Measurements from ENCODE around the gene NDUFAF2. TPM values are rescaled to one million over a fixed set of nuclear protein-coding genes. Genes with fewer than 3 reads are reported as not detected.

NDUFAF2 gene
- total RNA-seq, 1 donor from 2014 or later = 38.3 TPM

GRCh38 chr5:61010467-61011454 is 65.8 kb downstream of the NDUFAF2 start:
- Histone ChIP-seq H3K4me3 (no peak overlapping the region), H3K4me1 (no peaks in the 10 kb centered on the region), H3K9me3 (no peaks in the 10 kb centered on the region), H3K27me3 (no peaks in the 10 kb centered on the region), H3K36me3 (no peaks in the 10 kb centered on the region), H3K27ac (no peak overlapping the region)
- DNase-seq (ENCODE audit: low spot score in 2 of 2) = no peak
- no peak for TF ChIP-seq CTCF (IDR thresholded peaks at IDR 0.05)
- intact Hi-C loops (cut with DNase I) = no loop called here

GRCh38 chr5:61018062-61018461 is 73.1 kb downstream of the NDUFAF2 start:
- TF ChIP-seq CTCF (IDR thresholded peaks at IDR 0.05) = no peak
- Histone ChIP-seq H3K4me1 (peaks cover 0 to 6% of the 10 kb centered on the region in 2 donors), H3K27me3 (no peaks in the 10 kb centered on the region), H3K27ac (no peak overlapping the region), H3K36me3 (no peaks in the 10 kb centered on the region), H3K4me3 (no peak overlapping the region), H3K9me3 (no peaks in the 10 kb centered on the region)
- no peak for DNase-seq (ENCODE audit: low spot score in 2 of 2)
- intact Hi-C loops (cut with DNase I) = no loop called here

- no peak for TF ChIP-seq CTCF (IDR thresholded peaks at IDR 0.05)
- no peaks in the 10 kb centered on the region for H3K36me3 ChIP-seq
- DNase-seq (ENCODE audit: low spot score in 2 of 2) = no peak
- H3K27ac ChIP-seq = no peak overlapping the region
- intact Hi-C loops (cut with DNase I) = no loop called here
- H3K9me3 ChIP-seq = no peaks in the 10 kb centered on the region
- H3K4me1 ChIP-seq = peaks cover 0 to 14% of the 10 kb centered on the region in 2 donors
- no peaks in the 10 kb centered on the region for H3K27me3 ChIP-seq
- no peak overlapping the region for H3K4me3 ChIP-seq
Measured at GRCh38 chr5:61019642-61020041, 74.6 kb downstream of the NDUFAF2 start.

- Histone ChIP-seq H3K27ac (no peak overlapping the region), H3K9me3 (no peaks in the 10 kb centered on the region), H3K36me3 (no peaks in the 10 kb centered on the region), H3K4me1 (peaks cover 0 to 15% of the 10 kb centered on the region in 2 donors), H3K4me3 (no peak overlapping the region), H3K27me3 (no peaks in the 10 kb centered on the region)
- no peak for DNase-seq (ENCODE audit: low spot score in 2 of 2)
- no peak for TF ChIP-seq CTCF (IDR thresholded peaks at IDR 0.05)
- intact Hi-C loops (cut with DNase I) = no loop called here
Measured at GRCh38 chr5:61020415-61020814, 75.4 kb downstream of the NDUFAF2 start.

GRCh38 chr5:61023131-61023530 is 78.1 kb downstream of the NDUFAF2 start:
- no peaks in the 10 kb centered on the region for H3K27me3 ChIP-seq
- peaks cover 0 to 24% of the 10 kb centered on the region in 2 donors for H3K4me1 ChIP-seq
- peak overlapping the region; percentile 59 to 70 for H3K27ac ChIP-seq
- H3K4me3 ChIP-seq = no peak overlapping the region
- intact Hi-C loops (cut with DNase I) = no loop called here
- TF ChIP-seq CTCF (IDR thresholded peaks at IDR 0.05) = no peak
- no peaks in the 10 kb centered on the region for H3K36me3 ChIP-seq
- H3K9me3 ChIP-seq = no peaks in the 10 kb centered on the region
- no peak for DNase-seq (ENCODE audit: low spot score in 2 of 2)
